GDM1 (cell line): ENCODE measurements around the gene SETBP1.

Experiments
- DNase-seq: peaks from one replicate; lab custom pipeline; 2025; lab: John Stamatoyannopoulos, UW

SETBP1 gene

DNA sequence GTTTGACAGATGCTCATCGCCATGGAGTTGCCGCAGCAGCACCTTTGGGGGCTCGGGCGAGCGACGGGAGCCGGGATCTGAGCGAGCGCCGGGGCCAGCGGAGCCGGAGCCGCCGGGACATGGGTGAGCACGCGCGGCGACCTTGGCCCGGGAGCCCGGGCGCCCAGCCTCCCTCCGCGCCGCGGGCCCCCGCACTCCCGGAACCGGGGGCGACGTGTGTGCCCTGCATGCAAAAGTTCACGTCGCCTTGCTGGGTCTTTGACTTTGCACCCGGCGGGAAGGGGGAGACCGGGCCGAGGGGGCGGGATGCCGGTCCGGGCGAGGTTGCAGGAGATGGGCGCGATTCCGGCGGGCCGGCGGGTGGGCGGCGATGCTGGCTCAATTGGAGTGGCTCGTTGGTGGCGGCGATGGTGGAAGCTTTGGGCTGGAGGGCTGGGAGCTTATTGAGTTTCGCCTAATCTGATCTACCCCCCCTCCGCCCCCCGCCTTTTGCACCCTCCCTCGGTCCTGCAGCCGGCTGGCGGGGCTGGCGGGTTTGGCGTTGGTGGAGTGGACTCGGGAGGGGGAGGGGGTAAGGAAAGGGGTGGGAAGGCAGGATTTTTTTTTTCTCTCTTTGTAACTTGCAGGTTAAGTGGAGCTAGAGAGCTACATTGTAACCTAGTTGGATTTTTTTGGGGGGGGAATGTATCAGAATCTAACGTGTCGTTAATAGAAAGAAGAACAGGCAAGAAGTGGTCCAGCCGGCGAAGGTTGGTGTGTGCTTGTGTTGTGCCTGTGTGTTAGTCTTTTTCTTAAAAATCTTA, at the start of gene SETBP1:
Gene SETBP1 (plus strand): TSS at position 616 of the 803 bp plus-strand sequence. CDS start 20,459 bp downstream, outside the sequence.
- peak; percentile 15 for DNase-seq

- no peak for DNase-seq
Measured at GRCh38 chr18:44632469-44633145, 48.1 kb upstream of the SETBP1 start.

DNA sequence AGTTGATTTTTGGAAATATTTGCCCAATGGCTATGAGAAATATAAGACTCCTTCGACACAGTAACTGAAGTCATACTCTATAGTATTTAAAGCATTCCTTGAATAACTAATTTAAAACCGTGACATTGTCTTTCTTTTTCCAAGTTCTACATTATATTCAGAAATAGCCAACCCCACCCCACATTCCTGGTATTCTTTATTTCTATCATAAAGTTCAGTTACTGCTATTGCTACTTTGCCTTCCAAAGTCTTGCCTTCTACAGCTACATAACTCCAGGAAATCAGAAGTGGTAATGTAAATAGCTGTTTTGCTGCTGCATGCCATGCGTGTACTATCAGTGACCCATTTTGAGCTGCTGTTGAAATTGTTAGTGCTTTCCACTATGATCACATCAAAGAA, 45.1 kb upstream of the SETBP1 start:
- DNase-seq, result no peak

DNA sequence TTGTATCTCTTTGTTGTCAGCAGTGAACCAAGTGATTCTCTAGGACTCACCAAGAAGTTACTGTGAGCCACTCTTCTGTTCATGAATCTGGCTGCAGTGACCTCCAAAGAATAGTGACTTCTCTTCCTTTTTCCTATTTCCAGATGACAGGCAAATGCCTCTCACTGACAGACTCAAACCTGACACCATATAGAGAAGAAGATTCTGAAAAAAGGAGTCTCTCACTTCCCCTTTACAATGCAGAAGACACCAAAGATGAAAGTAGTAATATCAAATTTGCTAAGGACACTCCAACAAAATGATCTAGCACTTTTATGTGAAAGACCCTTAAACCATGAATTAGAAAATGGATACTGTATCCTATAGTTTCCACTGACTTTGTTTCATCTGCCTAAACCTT, 44.4 kb upstream of the SETBP1 start:
- no peak for DNase-seq

DNA sequence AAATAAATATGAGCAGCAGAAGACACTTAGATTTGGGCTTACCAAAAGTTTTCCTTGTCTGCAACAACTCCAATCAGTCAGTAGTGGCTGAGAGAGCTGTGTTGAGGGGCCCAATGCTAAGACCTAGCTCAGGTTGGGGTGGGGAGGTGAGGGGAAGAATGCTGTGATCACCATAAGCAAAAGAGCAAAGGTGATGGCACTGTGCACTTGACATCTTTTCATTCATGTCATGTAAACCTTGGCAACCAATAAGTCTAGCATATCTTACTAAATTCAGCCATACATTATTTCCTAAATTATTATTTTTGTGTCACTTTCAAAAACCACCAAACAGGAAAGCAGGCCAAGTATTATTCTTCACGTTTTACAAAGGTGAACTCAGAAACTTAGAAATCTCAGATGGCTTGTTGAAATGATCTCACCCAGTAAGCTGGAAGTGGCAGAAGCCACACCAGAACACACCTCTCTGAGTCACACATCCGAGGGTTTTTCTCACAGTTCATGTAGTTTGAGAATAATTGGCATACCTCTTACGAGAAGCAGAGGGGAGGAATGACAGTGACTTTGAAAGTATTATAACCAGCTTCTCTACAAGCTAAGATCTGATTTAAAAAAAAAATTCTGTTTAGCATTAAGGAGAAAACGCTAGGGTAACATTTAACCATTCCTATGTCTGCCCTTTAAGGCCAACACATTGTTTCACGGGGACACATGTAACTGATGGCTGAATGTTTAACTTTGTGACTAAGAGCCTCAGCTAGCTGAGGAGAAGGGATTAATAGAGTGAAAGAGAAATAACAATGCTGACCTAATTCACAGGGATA, 43.3 kb upstream of the SETBP1 start:
- no peak for DNase-seq

- no peak for DNase-seq
Measured at GRCh38 chr18:44638034-44638540, 42.6 kb upstream of the SETBP1 start.

DNA sequence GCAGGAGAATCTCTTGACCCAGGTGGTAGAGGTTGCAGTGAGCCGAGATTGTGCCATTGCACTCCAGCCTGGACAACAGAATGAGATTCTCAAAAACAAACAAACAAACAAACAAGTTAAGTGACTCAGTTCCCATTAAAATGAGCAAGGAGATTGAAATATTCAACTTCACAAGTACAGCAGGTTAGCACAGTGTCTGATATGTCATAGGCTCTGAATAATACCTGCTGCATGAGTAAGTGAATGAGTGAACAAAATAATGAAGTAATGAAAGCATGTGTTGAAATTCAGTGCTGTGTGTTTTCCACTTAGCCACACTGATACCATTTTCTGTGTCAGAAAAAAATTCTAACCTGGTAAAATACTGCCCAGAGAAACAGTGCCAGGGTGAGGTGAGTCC, 41.9 kb upstream of the SETBP1 start:
- no peak for DNase-seq

- no peak for DNase-seq
Measured at GRCh38 chr18:44643004-44643403, 37.7 kb upstream of the SETBP1 start.

GRCh38 chr18:44651478-44651877, 29.2 kb upstream of the SETBP1 start:
- no peak for DNase-seq

DNA sequence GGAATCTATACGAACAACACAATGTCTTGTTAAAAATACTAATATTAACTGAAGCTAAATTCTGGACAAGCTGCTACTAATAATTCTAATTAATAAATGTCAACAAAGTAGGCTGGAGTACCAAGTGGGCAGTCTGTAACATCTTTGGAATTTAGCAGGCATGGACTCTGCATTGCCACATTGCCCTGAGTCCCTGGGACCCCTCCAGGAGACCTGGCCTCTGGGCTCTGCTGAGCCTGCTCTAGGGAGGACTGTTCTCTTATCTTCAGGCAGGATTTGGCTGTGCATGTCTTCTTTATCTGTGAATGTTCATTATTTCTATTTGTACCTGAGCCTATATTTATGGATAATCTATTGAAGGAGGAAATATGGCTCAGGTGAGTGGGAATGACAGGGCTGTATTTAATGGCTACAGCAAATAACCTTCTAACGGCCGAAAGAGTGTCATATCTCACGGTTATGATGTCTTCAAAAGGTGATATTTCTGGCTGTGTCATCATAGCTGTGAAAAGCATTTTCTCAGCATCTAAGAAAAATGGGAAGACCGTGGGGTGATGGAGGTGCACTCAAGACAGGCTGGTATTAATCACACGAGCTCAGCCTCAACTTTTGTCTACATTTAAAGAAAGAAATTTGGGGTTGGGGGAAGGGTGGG, 28.6 kb upstream of the SETBP1 start:
- DNase-seq, result no peak

DNA sequence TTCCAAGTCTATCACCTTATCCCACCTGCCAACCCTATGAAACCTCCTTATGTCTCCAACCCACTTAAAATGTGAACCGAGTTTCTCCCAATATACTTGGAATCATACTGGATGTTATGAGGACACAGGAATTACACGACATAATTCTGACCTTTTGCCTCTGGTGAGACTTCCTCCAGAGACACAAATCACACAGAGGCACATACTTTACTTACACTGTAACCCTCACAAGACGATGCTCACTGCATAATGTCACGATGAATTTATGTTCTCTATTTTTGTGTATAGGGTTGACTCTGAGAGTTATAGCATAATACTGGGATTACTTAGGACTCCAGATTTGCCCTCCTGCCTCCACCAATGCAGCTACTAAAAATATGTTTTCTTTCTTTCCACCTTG, 28.0 kb upstream of the SETBP1 start:
- DNase-seq, result no peak

DNA sequence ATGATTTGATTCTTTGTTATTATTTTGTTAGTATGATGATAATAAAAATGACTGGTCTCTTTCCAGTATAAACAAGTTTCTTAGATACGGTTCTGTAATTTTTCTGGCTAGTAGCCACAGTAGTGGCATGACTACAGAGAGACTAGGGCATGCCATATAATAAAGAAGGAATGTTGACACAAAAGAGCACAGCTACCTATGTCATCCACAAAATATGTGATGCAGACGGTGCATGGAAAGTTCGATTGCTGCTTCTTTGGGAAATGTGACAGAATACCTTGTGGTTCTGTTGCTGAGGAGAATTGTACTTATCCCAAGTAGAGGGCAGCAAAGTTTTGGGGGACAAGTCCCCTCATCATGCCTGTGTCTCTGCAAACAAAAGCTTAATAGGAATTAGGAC, 26.1 kb upstream of the SETBP1 start:
- DNase-seq, result no peak

DNA sequence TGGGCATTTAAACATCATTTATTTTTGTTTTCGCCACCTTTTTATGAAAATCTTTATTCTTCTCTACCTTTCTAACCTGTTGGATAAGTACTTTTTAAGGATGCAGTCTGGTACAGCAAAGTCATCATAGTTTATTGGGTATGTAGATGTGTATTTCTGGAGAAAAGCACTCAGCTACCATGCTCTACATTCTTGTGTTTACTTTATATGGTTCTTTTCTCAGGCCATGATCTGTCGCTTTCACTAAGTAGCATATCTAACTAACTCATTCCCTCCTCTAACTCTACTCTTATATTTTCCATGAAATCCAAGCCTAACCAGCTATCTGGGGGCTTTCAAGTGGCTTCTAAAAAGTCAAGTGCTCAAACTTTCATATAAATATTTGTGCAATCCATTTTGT, 25.3 kb upstream of the SETBP1 start:
- no peak for DNase-seq

GRCh38 chr18:44659771-44660170, 20.9 kb upstream of the SETBP1 start:
- no peak for DNase-seq

DNA sequence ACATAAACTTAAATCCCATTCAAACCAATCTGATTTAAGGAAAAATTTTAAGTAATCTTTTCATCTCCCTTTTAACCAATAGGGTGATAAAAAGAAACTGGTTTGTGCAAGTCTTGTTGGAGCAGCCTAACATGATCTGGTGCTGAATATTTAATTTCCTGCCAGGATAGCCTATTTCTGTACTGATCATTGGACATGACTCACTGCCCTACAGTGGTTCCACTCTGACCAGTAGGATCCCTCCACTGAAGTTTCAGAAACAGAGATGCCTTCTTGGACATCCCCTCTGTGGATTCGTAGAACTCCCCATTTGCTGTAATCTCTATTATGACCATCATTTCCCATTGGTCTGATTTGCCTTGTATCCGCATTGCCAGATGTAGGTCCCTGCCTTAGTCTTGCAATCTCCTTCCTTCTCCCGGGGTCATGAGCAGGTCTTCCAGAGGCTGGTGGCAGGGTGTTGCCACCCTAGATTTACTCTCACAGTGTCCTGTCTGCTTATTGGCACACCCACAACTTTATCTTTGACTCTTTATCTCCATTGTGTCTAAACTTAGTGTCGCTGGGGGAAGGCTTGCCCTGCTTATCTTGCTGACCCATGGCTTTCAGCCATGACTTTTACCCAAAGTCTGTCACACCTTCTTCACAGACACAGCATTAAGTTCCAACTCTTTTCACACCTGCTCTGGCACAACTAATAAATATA, 12.3 kb upstream of the SETBP1 start:
- DNase-seq, result no peak

- DNase-seq, result no peak
Measured at GRCh38 chr18:44671914-44672313, 8.8 kb upstream of the SETBP1 start.

- no peak for DNase-seq
Measured at GRCh38 chr18:44672506-44672905, 8.2 kb upstream of the SETBP1 start.

DNA sequence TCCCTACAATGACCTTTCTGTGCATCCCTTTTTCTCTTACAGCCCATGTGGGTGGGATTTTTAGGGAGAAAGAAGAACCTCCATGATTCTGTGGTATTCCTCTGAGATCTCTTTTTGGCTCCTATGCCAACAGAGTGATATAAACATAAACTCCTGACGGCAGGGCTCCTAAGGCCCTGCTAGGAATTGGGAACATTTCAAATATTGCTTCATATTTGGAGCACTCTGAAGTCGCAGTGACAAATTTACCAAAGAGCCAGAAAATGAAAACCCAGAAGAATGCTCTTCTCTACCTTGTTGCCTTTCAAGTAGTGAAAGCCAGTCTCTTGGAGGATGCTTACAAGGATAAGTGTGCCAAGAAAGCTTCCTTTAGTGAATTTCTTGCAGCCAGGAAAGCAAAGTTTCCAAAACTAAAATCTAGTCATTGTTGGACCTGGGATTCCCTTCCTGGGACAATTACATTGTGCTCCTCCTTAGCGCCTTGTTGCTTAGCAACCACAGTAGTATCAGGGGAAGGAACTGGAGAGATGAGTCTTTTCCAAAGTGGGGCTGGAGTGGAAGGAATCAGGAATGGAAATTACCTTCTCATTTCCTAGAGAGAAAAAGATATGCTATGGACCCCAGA, 7.3 kb upstream of the SETBP1 start:
- no peak for DNase-seq

DNA sequence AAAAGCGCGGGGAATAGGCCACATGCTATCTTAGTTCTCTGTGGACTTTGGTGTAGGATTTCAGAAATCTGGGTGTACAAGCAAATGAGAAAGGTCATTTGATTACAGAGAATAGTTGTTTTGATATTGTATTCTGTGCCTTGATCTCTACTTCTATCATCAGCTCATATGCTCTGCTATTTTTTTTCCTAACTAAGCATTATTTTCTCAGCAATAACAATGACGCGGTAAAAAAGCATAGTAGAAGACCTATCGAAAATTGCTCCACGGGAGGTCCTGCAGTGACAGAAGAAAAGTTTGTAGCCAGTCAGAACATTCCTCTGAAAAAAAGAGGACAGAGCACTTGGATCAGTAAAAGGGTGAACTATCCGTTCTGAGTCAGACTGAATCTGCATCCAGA, 2.8 kb upstream of the SETBP1 start:
- no peak for DNase-seq

- DNase-seq, result no peak
Measured at GRCh38 chr18:44678725-44679055, 2.0 kb upstream of the SETBP1 start.
